GM19043 (cell line): Measurements from ENCODE around the gene CD4.

Experiments
- ATAC-seq: cut with Tn5 transposase; IDR thresholded peaks from one replicate; pipeline ENCODE4 v1.9.1; 2021; ENCODE audit warnings: low read depth; ENCODE audit not compliant: unreplicated experiment

CD4 gene

DNA sequence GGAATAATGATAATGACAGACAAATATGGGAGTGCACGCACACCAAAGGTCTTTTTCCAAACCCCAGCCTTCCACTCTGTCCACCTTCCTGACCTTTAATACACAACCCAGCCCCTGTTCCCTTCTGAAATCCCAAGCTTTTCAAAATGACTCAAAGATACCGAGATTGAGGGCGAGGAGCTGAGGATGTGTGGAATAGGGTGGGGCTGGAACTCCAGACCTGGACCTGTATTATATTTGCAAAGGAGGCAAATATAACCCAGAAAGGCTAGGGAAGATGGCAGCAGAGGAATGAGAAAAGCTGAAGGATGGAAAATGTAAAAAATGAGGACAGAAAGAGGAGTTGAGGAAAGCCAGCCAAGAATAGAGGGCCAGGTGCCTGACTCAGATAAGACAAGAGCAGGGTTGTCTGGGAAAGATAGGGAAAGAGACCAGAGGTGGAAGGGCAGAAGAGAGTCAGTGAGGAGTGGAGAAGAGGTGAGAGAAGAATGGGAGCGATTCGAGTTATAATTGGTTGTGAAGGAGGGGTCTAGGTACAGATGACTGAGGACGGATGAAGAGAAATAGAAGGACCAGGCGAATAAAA, 24.2 kb upstream of the CD4 start:
- ATAC-seq = no peak

DNA sequence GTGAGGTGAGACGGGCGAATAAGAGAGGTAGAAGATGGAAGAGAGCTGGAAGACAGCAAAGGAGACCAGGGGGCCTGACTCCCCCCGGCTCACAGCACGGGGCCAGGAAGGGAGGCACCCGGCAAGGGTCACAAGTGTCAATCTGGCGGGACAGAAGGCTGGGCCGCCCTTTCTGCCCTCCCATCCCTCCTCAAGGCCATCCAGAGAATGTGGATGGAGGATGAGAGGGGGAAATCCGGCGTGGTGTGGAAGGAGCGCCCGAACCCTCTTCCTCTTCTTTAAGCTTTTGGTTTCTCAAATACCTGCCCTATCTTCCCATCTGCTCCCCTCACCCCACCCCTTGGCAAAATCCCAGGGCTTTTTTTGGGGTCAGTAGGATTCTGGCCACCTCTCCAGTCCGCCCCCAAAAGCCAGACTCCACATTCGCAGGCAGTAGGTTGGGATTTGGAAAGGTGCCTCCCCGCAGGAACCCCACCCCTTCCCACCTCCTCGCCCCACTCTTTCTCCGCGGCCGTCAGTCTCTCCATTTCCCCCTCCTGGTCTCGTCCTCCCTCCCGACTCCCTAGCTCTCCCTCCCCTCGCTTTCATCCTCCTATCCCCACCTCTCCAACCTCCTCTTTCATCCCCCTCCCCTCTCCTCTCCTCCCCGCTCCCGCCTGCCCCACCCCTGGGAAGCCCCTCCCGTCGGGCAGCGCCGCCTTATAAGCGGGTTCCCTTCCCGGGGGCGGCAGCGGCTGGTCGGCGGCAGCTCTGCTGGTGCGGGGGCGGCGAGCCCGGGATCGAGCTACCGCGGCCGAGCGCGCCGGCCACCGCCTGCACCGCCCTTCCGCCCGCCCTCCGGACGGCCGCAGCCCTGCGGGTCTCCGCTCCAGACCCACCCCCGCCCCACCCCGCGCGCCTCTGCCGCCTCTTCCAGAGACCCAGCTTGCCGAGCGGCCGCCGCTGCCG, 23.4 kb upstream of the CD4 start, which contains the start of gene PTMS:
Gene PTMS (plus strand): TSS at position 730 of the 948 bp plus-strand sequence. CDS start 343 bp downstream, outside the sequence.
- ATAC-seq = no peak

DNA sequence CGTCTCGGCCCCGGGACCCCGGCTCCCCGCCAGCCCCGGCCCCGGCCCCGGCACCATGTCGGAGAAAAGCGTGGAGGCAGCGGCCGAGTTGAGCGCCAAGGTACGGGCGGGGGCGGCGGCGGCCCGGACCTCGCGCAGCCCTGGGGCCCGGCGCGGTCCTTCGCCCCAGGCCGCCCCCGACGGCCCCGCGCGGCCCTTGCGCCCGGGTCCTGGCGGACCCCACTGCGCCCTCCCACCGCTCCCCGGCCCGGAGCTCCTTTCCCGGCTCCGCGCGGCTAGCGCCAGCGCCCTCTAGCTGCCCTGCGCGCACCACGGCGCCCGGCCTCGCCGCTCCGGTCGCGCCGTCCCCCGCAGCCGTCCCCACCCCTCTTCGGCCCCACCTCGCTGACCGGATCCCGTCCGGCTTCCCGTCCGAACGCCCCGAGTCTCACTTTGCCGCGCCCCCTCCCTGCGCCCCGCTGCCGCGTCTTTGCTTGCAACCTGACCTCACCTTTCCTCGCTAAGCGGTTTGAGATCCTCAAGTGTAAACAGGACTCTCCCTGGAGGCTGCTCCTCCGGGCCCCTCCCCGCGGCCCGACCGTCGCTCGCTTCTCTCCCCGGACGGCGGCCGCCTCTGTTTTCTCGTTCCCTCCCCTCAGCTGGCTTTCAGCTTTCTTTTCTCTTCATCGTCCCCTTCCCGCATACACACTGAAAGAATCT, 22.5 kb upstream of the CD4 start:
- no peak for ATAC-seq

DNA sequence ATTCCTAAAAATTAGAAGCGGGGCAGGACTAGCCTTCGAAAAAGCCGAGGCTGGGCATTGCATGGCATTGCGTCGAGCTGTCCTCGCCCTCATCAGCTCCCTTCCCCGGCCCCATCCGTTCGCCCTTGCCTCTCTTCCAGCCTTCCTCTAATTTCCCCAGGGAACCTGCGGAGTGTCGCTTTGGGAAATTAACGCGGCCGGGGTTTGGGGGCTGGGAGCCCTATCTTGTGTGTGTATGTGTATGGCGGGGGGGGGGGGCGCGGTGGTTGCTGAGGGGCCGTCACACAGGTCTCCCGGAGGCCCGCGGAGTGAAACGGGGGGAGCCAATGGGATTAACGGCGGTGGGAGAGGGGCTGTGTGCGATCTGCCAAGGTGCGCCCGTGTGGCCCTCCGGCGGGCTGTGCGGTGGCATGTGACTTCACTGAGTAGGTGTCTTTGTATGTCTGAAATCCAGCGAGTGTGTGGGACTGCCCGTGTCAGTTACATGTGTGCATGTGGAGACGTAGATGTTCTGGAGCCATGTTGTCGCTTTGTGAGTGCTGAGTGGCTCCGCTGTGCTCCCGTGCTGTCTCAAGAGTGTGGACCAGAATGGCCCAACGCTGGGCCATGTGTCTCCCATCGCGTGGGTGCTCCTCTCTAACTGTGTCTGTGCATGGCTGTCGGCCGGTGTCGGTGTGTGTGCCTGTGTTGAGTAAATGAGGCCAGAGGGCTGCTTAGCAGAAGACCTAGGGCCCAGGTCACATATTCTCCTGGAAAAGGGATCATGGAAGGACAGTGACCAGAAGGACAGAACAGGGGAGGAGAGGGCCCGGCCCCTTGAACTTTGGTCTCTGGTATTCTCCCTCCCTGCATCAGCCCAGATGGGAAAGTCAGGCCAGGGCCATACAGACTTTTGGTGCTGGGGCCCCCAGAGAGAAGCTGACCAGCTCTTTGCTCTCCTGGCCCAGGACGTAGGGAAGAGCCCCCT, 21.7 kb upstream of the CD4 start:
- no peak for ATAC-seq

DNA sequence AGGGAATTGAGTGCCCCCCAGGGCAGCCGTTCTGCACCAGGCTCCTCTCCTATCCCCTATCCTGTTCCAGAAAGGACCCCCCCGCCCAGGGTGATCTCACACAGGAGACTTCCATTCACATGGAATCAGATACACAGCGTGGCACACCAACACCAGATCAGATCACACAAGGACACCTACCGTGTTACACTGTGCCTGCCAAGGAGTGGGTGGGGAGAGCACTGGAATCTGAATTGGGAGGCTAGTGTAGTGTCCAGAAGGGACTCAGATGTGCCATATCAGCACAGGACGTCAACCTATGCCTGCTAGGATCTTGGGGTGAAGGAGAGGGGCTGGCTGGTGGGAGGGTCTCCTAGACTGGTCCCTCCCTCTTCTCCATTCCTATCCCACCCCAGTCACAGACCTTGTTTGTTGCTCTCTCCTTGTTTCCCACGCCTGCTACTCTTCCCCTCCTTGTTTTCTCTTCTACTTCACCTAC, 20.9 kb upstream of the CD4 start:
- no peak for ATAC-seq

DNA sequence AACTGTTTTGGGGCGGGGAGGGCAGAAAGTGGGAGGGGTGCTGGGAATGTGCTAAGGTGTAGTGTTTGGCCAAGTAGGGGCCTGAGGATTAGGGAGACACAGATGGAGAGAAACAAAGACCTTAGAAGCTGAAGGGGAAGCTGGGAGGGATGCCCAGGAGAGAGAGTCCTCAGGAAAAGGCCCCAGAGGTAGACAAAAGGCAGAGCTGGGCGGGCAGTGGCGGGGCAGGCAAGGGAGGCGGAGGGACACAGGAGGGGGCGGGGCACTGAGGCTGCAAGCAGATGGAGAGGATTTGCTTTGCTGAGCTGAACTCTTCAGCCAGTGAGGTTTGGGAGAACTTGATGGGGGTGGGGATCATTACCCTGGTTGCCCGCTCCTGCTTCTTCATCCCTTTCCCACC, 20.3 kb upstream of the CD4 start:
- ATAC-seq = no peak

DNA sequence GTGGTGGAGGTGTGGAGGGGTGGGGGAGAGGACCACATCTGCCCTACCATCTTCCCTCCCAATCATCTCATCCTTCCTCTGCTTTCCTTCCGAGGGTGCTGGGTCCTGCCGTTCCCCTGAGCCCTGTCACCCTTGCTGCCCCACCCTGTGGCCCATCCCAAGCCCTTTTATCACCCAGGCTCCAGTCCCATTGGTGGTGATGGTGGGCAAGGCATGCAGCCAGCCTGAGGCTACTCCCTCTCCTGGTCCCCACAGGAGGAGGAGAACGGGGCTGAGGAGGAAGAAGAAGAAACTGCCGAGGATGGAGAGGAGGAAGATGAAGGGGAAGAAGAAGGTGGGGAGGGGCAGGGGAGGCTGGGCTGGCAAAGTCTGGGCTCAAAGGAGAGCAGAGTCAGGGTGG, 19.7 kb upstream of the CD4 start:
- ATAC-seq = no peak

DNA sequence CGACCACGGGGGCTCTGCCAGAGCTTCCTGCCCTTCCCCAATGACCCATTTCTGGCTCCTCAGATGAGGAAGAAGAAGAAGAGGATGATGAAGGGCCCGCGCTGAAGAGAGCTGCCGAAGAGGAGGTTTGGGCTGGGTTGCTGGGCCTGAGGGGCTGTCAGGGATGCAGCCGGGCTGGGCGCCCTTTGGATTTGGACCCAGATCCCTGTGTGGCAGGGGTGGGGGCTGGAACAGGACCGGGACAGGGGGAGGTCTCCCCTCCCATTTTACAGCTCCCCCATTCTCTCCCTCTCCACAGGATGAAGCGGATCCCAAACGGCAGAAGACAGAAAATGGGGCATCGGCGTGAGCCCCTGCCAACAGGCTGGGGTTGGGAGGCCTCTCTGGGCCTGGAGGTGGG, 19.2 kb upstream of the CD4 start:
- no peak for ATAC-seq

DNA sequence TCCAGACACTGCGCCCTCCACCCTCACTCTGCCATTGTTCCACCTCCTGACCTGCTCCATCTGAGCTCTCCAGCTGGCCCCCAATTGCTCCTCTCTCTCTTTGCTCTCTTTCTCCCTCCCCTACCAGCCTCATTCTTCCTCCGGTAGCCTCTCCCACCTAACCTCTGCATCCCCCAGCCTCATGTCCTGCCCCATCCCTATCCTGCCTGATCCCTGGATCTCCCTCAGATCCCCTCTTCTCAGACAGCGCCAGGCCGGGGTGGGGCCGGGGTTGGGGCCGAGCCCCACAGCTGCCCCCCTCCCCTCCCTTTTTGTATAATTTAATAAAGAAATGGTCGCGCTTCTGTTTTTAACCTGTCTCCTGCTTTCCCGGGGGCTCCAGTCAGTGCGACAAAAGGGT, 18.7 kb upstream of the CD4 start:
- no peak for ATAC-seq

DNA sequence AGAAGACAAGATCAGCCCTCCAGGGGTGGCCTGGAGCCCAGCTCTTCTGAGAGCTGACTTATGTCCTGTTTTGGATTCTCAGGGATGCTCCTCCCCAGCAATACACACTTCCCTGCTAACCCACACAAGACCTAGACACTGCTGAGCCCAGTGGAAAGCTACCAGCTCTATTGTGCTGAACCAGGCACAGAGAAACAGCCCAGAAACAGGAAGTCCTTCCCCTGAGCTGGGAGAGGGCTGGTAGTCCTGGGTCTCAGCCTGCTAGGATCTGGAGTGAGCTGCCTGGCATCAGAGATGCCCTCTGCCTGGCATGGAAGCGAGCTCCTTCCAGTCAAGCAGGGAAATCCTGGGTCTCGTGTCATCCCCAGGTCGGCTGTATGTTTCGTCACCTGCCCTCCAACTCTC, 18.2 kb upstream of the CD4 start:
- ATAC-seq = no peak

DNA sequence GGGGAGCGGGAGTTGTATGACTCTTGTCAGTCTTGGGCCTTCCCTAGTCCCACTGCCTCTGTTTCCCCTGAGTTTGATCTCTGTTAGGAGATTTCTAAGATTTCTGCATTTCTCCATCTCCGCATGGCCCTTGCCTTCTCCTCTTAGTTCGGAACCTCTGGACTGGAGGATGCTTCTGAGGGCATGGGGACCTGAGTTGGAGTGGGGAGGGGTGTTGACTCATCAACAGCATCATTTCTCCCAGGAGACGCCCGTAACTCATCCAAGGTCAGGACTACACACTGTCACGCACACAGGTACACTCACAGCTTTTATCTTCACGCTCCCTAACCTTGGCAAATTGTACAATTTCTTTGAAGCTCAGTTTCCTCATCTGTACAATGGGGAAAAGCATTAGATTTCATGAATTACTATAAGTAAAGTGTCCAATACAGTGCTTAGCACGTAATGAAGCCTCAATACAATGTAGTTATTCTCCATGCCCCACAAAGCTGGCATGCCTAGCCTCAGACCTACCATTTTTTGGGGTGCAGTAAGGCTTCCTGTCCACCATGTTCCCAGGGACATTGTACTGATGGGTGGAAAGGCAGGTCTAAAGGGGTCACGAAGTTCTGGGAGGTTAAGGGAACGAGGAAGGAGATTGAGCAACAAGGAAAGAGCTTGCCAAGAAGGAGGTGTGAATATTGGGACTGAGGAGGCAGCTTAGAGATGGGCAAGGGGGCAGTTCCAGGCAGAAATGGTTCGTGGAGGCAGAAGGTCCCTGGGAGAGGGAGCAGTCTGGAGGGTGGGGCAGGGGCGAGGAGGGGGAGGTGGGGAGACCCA, 17.6 kb upstream of the CD4 start:
- no peak for ATAC-seq

DNA sequence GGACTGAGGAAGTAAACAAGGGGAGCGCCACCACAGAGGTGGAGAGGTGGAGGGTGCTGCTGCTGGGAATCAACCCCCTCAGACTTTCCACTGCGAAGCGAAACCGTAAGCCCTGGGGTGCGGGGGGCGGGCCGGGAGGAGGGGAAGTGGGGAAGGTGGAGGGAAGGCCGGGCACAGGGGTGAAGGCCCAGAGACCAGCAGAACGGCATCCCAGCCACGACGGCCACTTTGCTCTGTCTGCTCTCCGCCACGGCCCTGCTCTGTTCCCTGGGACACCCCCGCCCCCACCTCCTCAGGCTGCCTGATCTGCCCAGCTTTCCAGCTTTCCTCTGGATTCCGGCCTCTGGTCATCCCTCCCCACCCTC, 17.0 kb upstream of the CD4 start, which contains the start of gene LAG3:
Gene LAG3 (plus strand): TSS at position 190 of the 365 bp plus-strand sequence. CDS start 333 bp downstream, outside the sequence.
- no peak for ATAC-seq

DNA sequence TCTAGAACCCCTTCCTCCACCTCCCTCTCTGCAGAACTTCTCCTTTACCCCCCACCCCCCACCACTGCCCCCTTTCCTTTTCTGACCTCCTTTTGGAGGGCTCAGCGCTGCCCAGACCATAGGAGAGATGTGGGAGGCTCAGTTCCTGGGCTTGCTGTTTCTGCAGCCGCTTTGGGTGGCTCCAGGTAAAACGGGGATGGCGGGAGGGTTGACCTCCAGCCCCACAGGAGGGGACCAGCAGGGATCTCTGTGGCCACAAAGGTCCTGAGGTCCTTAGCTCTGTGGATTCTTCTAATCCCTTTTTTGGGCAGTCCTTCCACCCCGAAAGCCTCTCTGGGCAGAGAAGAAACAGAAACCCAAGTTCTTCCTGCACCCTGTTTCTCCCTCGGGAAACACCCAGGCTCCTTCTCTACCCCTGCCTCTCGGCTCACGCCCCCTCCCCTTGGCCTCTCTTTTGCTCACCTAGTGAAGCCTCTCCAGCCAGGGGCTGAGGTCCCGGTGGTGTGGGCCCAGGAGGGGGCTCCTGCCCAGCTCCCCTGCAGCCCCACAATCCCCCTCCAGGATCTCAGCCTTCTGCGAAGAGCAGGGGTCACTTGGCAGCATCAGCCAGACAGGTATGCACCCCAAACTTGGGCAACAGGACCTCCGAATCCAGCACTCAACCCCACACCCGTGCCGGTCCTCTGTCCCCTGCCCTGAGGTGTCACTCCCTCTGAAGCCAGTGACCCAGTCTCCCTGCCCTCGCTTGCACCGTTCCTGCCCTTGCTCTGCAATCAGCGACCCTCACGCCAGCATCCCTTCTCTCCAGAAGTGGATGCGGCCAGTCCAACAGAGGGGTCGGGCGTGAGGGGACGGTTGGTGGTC, 16.4 kb upstream of the CD4 start:
- ATAC-seq = no peak

DNA sequence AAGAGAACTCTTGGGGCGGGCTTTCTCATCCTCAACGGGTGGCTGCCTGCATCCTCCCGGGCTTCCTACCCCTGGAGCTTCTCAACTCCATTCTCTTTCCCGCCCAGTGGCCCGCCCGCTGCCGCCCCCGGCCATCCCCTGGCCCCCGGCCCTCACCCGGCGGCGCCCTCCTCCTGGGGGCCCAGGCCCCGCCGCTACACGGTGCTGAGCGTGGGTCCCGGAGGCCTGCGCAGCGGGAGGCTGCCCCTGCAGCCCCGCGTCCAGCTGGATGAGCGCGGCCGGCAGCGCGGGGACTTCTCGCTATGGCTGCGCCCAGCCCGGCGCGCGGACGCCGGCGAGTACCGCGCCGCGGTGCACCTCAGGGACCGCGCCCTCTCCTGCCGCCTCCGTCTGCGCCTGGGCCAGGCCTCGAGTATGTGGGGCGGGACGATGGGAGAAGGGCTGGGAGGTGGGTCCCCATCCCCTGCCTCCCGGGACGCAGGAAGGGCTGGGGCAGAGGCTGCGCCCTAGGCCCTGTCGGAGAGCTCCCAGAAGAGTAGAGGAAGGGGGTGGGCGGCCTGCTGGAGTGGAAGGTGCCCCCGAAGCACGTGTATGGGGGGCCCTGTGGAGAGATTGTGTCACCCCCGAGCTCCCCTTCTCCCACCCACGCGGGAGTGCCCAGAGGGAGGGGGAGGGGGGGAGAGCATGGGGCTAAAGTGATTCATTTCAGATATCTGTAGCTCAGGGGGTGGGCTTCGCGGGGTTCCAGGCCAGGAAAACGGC, 15.6 kb upstream of the CD4 start:
- ATAC-seq = no peak

DNA sequence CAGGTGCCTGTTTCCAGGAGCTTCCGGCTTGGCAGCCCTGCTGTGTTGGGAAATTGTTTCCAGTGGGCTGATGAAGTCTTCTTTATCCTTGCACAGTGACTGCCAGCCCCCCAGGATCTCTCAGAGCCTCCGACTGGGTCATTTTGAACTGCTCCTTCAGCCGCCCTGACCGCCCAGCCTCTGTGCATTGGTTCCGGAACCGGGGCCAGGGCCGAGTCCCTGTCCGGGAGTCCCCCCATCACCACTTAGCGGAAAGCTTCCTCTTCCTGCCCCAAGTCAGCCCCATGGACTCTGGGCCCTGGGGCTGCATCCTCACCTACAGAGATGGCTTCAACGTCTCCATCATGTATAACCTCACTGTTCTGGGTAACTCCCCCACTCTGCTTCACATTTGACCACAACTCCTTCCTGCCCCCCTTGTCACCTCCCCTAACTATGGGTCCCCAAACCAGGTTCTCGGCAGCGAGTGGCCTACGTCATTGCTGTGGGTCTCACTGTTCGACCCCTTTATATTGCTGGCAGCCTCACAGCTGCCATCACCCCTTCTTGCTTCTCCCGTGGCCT, 14.7 kb upstream of the CD4 start:
- ATAC-seq = no peak

DNA sequence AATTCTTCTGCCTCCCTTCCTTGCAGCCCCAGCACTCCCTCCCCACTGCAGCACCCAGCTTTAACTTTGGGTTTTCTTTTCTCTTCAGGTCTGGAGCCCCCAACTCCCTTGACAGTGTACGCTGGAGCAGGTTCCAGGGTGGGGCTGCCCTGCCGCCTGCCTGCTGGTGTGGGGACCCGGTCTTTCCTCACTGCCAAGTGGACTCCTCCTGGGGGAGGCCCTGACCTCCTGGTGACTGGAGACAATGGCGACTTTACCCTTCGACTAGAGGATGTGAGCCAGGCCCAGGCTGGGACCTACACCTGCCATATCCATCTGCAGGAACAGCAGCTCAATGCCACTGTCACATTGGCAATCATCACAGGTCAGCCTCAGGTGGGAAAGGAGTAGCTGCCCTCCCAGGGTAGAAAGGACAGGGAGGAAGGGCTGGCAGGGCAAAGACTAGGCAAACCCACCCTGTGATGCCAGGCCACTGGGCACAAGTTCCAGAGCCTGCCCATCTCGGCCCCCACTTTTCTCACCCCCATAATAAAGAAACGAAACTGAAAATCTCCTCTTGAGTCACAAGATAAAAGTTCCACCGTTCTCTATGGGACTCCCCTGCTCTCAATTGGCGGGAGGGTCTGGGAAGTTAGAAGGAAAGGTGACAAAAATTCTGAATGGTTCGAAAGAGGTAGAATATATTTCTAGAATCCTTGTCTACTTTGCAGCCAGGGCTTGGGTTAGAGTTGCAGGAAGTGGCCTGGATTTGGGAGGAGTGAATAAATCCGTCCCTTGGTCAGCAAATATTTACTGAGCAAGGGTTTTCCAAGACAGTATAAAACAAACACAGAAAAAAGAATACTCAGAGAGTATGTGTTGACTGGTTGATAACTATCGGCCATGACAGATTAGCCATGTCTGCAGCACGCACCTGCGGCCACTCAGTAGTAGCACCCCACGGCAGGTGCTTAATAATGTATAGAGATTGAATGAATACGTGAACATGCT, 13.8 kb upstream of the CD4 start:
- no peak for ATAC-seq
